CD4-positive, alpha-beta T cell treated with Interferon alpha-2 for 1 hour (primary cell): Measurements from ENCODE around the gene EPOP.
"Not testable (repeated sequence)": the region's sequence is repeated elsewhere in the genome, so short reads cannot be mapped to it uniquely, and the experiment has no call there.

ENCODE experiments used
- DNase-seq, 2 donors: peaks; one replicate each; pipeline ENCODE4 v3.0.0-alpha.2; 2020 to 2022

EPOP gene

DNA sequence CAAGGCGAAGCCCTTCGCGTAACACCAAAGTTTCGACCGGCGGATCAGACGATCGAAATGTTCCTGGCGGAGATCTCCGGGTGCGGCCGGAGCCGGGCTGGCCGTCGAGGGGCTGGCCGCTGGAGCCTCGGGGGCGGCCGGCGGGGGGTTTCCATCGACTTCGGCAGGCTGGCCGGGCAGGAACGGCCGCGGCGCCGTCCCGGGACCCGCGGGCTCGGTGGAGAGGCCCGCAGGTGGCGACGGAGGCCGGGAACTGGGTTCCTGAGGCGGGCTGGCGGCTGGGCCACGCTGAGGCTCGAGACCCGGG is 1.1 kb downstream of the EPOP start:
- DNase-seq: no peak

DNA sequence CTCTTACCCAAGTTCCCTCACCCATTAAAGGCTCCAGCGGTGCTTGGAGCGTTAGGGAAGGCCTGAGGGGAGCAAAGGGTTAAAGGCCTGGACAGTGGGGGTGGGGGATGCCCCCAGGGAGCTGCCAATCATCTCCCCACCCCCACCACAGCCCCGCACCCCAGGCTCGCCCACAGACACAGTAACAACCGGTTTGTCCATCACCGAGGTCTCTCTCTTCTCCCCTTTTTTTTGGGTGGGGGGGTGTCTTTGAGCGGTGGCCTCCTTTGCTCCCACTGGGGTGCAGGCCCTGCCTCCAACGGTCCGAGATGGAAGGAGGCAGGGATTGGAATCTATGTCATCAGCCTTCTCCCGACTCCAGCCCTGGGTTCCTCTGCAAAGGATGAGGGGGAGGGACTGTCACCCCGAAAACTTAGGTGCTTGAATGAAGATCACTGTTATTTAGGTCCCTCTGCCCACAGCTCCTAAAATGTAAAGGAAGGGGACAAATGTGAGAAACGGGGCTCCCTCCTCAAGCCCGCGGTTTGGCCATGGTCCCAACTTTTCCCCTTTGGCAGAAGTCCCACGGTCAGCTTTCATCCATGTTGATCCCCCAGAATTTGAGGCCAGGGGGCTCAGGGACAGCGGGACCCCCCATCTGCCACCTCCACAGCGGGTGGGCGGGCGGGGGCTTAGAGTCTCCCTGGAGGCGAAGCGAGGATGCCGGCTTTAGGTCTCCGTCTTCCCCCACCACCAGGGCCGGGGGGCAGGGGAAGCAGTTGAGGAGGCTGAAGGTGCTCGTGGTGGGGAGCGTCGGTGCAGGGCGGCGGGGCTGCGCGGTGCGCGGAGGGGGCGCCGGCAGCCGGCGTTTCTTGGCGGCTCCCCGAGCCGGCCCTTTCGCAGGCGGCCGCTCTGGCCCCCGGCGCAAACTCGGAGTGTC is 1.7 kb downstream of the EPOP start:
- DNase-seq: no peak

DNA sequence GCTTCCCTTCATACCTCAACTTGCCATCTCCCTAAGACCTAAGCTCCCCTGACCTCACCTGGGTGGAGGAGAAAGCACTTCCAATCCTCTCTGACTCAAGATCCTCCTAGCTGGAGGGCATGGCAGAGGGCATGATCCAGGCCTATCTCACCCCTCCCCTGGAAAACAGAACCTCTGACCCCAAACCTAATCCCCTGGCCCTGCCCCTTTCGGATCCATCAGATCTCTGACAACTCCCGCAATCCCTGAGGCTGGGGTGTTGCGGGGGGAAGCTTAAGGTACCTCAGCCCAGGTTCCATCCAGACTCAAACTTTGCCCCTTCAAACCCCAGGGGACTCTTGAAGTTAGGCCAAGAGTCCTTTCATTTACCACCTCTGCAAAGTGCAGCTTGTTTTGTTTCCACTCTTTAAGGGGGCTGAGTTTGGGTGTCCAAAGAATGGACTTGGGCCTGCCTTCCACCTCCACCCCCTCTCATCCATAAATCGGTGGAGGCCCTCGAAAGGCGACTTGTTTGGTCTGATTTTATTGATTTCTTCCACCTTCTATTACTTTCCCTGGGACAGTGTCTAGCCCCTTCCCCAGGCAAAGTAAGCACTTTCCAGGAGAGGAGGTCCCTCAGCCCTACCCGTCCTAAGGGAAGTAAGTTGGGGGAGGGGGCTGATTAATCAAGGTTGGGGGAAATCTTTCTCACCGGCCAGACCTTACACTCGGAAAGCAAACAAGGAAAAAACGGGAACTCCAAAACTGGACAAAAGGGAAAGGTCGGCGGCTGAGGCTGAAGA is 2.6 kb downstream of the EPOP start:
- DNase-seq: no peak

DNA sequence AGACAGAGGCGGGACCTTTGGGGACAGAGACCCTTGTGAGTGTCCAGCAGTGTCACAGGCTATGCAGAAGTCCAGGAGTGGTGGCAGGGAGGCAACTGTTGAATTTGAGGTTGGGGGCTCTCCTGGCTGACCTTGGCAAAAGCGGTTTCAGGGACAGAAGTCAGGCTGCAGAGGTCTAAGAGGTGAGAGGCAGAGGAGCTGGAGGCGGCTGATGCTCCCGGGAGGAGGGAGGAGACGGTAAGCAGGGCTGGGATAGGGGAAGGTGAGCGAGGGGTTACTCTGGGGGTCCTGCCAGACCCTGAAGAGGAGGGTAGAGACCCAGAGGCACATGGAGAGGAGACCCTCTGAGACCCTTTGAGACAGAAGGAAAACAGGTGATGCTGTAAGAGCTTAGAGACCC is 5.2 kb downstream of the EPOP start:
- no peak for DNase-seq

DNA sequence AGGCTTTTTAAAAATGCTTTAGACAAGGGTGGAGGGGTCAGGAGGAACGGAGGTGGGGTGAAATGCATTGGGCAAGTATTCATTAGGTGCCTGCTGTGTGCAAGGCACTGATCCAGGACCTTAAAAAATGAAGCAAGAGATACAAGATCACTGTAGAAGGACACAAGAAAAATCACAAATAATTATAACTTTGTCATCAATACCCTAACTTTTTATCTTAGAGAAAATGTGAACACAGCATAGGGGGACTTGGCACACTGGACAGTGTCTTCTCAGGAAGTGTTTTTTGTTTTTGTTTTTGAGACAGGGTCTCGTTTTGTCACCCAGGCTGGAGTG is 7.0 kb downstream of the EPOP start:
- no peak for DNase-seq

DNA sequence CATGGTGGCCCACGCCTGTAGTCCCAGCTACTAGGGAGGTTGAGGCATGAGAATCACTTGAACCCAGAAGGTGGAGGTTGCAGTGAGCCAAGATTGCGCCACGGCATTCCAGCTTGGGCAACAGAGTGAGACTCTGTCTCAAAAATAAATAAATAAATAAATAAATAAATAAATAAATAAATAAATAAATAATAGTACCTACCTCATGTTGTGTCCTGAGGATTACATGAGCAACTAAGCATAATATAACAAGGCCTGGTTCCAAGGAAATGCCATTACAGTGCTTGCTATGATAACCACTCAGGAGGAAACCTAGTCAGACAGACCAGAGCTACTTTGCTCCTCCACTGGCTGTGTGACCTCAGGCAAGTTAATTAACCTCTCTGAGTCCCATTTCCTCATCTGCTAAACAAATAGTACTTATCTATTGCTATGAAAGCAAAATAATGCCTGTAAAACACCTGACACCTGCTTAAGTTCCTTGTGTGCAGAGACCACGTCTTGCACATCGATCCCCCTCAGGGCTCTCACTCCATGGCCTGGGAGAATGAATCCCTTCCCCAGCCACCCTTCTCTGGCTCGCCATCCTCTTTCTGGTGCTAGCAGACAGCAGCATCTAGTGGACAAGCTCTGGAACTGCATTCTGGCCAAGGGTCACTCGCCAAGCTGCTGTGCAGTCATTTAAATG is 7.5 kb downstream of the EPOP start:
- DNase-seq: peak; percentile 57 to 67

DNA sequence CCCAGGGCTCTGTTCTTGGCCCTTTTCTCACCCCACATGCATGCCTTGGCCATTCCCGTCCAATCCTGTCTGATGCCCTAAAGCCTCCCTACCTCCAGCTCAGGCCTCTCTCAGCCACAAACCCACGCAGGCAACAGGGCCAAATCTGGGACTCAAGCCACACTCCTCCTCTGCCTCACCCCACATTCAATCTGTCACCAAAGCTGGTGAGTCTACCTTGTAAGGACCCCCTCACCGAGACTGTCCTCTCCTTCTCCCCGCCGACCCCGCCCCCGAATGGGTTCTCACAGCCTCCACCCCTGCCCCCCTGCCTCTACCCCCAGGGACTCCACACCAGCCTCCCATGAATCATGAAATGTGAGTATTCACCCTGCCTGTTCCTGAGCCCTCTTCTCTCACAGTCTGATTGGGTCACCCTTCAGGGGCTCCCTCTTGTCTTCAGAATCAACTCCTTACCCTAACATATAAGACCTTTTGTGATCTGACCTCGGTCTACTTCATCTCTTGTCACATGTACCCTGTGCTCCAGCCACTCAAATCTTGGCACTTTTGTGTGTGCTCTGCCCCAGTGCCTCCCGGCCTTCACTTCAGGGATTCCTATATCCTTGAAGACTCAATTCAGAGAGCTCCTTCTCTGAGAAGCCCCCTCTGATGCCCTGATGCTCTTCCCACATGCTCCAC is 10.7 kb downstream of the EPOP start:
- DNase-seq: no peak

DNA sequence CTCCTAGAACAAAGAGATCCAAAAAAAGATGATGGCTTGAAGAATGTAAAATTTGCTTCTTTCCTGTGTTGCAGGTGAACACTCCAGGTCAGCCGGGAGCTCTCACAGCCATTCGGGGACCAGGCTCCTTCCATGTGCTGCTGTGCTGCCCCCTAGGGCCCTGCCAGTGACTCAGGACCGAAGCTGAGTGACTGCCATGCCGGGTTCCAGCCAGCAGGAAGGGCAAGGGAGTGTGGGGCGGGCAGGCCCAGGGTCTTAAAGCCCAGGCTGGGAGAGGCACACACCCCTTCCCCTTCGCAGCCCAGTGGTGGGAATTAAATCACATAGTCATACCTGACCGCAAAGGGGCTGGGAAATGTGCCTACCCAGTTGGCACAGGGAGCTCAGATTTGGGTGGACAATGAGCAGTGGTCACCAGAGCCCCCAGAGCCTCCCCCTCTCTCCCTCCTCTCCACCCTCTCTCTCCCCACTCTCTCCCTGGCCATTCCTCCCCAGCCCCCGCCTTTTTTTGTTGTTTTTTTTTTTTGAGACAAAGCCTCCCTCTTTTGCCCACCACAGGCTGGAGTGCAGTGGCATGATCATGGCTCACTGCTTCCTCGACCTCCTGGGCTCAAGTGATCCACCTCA is 11.5 kb downstream of the EPOP start:
- peak; percentile 12 to 39 for DNase-seq

DNA sequence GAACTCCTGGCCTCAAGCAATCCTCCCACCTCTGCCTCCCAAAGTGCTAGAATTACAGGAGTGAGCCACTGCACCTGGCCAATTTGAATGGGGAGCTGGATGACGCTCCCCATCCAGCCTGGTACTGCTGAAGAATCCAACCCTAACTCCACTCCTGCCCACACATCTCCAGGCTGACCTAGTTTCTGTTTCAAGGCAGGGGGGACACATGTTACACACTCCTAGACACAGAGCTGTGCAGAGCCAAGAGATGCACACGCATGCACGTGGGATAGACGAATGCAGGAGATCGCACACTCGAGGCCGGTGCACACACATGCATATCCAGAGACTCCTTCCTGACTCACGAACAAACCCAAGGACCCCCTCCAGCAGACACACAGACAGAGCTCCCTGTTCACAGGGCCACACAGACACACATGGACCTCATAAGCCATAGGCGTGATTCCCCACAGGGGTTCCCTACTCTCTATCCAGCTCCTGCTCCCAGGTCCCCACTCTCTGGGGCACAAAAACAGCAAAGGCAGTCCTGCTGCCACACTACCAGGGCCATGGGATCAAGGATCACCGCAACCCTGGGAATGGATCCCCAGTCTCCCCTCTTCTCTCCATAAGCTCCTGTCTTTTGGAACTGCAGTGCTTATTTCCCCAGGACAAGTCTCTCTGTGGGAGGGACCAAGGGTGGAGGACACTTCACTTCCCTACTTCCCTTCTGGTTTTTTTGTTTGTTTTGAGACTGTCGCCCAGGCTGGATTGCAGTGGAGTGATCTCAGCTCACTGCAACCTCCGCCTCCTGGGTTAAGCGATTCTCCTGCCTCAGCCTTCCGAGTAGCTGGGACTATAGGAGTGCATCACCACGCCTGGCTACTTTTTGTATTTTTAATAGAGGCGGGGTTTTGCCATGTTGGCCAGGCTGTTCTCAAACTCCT is 14.4 kb downstream of the EPOP start:
- no peak for DNase-seq

DNA sequence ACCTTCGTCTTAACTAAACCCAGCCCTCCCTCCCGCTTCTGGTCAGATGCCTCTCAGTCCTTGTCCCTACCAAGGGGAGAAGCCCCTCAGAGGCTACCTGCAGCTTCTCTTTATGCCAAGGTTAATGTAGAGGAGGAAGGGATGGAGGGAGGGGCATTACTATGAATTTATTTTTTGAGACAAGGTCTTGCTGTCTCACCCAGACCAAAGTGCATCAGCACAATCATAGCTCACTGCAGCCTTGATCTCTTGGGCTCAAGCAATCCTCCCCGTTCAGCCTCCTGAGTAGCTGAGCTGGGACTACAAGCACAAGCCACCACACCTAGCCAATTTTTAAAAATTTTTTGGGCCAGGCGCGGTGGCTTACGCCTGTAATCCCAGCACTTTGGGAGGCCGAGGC is 15.3 kb downstream of the EPOP start:
- DNase-seq: no peak

DNA sequence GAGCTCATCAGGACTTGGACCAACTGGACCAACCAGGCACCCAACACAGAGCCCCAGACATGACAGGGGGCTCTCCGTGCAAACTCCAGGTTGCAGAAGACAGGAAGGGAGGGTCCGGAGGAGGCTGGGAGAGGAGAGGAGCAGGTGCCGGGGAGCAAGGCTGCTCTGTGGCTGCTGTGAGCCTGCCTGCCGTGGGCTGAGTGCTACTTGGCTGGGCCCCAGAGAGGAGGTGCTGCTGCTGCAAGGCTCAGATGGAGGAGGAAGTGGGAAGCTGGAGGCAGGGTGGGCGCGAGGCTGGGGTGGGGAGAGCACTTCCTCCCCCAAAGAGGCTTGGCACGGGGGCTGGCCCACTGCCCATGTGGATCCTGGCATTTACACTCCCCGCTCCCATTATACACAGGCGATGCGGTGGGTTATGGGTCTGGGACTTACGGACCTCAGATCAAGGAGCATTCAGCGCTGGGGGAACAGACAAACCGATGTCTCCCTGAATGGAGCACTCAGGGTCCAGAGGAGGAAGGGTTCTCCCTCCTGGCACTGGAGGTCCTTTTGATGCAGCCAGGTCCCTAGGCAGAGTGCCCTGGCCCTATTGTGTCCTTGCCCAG is 15.9 kb downstream of the EPOP start:
- DNase-seq: no peak

DNA sequence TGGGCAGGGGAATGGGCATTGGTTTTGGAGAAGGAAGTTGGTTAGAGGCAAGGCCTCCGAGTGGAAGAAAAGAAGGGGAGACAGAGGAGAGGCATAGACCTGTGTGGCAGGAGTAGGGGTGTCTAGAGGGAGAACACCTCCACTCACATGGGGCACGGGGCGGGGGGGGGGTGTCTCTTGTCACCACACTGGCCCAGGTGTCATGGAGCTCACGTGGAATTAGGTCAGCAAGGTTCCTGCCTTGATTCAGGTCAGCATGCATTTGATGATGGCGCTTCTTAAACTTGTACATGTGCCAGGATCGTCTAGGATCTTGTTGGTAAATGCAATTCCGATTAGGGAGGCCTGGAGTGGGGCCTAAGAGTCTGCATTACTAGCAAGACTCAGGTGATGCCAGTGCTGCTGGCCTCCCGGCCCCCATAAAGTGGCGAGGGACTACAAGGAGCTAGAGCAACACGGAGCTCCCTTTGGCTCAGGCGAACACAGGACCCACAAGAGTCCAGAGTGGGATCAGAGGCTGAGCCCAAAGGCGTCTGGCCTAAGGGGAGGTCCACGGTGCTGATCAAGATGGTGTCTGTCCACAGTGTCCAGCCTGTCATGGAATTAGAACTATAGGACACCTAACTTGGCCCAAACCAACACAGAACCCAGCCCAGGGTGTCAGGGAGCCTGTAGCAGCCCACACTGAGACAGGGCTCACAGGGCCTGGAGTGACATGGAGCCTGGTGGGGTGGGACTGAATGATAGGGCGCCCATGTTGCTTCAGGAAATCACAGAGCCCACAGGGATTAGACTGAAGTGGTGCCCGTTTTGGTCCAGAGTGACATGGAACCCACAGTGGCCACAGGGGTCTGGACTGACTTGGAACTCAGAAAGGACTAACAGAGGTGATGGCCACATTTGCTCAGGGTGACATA is 16.7 kb downstream of the EPOP start:
- no peak for DNase-seq

DNA sequence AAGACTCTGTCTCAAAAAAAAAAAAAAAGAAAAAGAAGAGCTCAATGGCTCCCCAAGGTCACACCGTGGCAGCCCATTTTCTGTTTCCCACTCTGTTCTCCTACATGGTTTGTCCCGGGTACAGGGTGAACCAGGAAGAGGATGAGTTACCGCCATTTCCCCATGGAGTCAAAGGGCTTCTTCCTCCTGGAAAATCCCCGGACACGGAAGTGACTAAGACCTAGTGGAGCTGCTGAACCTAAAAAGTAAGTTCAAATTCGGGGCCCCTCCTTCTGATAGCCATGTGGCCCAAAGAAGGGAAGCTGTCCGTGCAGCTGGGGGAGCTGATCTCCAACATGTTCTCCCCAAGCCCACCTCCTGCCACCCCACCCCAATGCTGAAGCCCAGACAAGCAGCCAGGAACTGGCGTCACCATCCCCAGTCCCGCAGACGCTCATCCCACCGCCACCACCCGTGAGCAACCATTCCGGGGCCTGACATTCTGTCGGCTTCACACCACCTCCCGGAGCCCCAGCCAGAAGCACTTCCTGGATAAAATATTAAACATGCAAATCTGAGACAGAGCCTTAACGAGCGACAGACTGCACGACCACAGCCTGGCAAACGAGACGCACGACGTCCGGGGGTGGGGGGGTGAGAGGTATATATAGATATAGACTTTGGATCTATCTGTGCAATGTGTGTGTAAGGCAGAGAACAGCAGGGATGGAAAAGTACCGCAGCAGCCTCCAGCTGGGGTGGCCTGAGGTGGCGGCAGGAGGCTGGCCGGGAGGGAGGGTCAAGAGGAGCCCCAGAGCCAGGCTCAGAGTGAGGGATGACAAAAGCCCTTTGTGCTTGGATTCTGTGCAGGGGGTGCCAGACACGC is 17.6 kb downstream of the EPOP start:
- no peak for DNase-seq

DNA sequence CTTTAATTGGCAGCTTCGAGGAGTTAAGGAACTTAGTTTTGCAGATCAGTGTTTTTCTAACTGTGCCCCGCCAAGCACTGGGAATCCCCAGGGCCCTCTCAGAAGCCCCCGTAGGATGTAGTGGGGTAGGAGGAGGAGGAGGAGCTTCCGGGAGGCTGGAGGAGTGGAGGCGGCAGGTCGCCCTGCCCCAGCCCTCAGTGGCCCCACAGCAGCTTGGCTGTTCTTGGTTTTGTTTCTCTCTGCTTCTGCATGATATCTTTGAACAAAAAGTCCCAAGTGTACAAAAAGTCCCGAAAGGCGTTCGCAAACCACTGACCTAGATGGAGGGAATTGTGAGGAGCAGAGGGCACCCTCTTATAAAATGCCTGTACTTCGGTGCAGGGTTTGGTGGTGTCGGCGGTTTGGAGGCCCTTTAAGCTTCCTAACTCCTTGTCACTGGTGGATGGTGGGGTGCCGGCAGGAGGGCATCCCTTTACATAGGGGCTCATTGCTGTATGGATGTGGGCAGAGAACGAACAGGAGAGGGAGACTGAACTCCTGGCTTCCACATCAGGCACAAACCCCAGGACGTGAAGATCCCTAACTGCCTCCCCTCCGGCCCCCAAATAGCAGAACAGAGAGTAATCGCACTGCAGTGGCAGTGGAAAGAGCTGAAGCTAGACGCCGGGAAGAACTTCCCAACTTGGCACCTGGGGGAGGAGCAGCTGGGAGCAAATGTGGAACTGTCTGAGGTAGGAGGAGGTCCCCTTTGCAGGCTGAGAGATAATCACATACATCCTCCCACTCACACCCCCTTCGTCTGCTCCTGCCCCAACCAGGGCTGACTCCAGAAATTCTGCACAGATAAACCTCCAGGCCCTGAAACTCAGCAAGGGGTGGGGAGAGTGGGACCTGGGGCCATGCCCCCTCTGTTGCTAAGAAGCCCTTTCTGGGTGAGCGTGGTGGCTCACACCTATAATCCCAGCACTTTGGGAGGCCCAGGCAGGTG is 20.1 kb downstream of the EPOP start:
- DNase-seq: no peak

DNA sequence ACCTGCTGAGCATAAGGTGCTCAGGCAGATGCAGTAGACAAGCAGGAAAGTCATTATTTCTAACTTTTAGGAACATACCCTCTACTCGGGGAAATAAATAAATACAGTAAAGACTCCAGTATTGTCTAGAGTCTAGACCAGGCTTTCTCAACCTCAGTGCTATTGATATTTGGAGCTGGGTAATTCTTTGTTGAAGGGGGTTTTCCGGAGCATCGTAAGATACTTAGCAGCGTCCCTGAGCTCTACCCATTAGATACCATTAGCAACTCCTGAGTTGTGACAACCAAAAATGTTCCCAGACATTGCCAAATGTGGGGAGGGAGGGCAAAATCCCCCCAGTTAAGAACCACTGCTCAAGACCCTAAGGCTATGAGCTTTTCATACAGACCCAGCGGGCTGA is 21.1 kb downstream of the EPOP start:
- no peak for DNase-seq

DNA sequence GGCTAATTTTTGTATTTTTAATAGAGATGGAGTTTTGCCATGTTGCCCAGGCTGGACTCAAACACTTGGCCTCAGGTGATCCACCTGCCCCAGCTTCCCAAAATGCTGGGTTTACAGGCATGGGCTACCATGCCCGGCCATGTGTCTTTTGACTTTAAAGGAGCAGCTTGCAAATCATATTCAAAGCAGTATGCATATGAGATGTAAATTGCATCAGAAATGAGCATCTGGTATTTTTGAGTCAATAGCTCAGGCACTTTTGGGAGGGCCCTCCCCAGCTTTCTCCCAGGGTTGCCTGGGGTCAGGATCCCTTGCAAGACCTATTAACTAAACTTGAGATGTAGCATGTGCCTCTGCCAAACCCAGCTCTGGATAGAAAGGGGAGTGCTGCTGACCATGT is 21.5 kb downstream of the EPOP start:
- DNase-seq: no peak

DNA sequence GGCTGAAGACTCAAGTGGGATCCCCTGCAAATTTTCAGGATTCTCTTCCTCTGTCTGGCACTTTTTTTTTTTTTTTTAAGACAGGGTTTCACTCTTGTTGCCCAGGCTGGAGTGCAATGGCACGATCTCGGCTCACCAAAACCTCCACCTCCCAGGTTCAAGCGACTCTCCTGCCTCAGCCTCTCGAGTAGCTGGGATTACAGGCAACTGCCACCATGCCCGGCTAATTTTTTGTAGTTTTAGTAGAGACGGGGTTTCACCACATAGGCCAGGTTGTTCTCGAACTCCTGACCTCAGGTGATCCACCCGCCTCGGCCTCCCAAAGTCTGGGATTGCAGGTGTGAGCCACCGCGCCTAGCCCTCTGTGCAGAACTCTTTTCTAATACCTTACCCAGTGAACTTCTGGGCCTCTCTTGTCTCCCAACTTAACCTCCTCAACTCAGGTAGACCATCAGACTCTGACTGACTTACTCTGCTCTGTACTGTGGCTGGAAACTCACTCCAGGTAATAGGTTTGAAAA is 24.0 kb downstream of the EPOP start:
- DNase-seq: not testable (repeated sequence)

DNA sequence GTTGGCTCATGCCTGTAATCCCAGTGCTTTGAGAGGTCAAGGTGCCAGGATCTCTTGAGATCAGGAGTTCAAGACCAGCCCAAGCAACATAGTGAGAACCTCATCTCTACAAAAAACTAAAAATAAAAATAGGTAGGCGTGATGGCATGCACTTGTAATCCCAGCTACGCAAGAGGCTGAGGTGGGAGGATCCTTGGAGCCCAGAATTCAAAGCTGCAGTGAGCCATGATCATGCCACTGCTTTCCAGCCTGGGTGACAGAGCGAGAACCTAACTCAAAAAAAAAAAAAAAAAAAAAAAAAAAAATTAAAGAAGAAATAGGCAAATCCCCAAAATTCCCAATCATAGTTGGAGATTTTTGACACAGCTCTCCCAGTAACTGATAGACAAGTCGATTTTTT is 36.8 kb downstream of the EPOP start:
- no peak for DNase-seq
